CD4-positive, alpha-beta T cell treated with Interleukin-17A for 4 hours (primary cell): ENCODE measurements around the gene RAB40C.

ENCODE experiments used
- DNase-seq: peaks from one replicate; pipeline ENCODE4 v3.0.0-alpha.2; 2020; ENCODE audit warnings: mixed read lengths

The RAB40C gene

DNA sequence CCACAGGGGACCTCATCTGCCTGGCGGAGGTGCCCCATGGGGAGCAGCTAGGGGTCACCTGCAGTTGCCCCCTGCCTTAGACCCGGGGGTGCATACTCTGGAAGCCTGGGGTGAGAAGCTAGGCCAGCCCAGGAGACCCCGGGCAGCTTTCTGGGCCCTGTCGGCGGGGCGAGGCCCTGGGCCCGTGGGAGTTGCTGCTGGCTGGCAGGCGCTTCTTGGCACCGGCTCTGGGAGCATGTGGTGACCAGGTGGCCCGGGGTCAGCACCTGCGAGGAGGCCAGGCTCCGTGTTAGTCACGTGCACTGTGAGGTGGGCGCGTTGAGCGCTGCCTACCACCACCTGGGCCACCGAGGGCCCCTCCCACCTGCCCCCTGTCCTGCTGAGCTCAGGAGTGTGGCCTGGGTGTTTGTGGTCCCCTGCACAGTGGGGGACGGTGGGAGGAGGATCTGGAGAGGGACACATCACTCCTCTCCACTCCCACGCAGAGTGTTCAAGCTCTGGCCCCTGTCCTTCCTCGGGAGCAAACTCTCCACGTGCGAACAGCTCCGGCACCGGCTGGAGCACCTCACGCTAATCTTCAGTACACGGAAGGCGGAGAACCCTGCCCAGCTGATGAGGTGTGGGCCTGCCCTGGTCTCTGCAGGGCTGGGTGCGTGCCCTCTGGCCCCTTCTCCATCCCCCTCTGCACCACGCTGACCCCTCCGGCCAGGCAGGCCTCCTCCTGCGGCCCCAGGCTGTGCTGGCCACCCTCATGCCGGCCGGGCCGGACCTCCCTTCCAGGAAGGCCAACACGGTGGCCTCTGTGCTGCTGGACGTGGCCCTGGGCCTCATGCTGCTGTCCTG lies 14.3 kb upstream of the RAB40C start:
- DNase-seq, result no peak

DNA sequence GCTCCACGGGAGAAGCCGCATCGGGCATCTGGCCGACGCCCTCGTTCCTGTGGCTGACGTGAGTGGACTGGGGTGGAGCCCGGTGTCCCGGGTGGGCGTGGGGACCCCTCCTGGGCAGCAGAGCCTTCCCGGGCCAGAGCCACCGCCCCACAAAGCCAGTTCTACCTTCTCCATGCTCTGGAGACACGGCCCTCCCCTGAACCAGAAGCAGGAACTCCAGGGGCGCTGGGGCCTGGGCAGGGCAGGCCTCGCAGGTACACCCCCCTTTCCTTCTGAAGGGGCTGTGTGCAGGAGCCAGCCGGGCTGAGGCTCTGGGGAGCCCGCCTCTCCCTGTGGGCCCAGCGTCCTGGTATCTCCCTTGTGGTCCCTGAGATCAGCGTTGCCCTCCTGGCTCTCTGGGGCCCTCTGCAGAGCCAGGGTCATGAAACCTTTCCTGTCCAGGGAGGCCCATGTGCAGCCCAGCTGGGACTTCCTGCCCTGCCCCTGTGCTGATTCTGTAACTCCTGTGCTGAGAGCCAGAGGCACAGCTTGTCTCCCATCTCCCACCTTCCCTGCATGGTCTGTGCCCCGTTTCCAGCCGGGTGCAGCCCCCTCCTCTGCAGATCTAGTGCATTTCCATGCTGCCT lies 13.6 kb upstream of the RAB40C start:
- no peak for DNase-seq

DNA sequence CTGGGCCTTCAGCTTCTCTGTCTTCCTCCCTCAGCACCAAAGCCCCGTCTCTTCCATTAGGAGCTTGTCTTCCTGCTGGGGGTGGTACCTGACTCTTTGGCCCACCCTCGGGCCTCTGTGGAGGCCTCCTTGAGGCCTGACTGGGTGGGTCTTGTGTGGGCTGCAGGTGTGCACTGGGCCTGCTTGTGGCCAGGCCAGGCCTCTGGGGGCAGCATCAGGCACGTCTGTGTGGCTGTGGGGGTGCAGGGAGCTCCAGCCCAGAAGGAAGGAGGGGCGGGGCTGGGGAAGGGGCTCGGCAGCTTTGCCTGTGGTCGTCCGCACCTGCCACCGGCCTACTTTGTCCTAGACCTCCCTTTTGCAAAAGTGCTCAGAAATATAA lies 13.1 kb upstream of the RAB40C start:
- no peak for DNase-seq

DNA sequence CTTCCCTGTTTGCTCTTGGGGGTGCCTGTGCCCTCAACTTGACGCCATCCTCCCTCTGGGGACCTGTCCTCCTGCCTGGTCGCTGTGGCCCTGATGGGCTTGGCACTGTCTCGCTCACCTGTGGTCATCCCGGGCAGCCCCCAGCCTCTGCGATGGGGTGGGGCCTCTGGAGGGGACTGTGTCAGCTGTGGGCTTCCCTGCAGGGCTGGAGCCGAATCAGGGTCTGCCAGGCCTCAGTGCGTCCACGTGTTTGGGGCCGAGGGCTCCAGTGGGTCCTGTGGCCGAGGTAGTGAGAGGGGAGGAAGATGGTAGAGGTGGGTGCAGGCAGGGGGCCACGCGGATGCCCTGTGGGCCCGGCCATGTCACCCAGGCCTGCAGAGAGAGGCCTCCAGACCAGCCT lies 12.1 kb upstream of the RAB40C start:
- DNase-seq, result no peak

DNA sequence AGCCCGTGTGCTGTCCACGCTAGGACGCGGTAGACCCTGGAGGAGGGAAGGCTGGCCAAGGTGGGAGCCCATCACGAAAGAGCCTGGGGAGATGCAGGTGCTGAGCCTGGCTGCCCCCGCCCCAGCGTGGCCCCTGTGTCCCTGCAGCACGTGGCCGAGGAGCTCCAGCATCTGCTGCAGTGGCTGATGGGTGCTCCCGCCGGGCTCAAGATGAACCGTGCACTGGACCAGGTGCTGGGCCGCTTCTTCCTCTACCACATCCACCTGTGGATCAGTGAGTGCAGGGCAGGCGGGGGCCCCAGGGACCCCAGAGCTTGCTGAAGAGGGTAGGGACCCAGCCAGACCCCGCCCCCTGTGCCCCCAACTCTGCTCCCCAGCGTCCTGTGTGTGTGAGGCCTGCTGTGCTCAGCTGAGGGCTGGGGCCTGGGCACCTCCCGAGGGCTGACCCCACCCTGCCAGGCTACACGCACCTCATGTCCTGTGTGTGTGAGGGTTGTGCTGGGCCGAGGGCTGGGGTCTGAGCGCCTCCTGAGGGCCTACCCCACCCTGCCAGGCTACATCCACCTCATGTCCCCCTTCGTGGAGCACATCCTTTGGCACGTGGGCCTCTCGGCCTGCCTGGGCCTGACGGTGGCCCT lies 11.5 kb upstream of the RAB40C start:
- DNase-seq, result no peak

DNA sequence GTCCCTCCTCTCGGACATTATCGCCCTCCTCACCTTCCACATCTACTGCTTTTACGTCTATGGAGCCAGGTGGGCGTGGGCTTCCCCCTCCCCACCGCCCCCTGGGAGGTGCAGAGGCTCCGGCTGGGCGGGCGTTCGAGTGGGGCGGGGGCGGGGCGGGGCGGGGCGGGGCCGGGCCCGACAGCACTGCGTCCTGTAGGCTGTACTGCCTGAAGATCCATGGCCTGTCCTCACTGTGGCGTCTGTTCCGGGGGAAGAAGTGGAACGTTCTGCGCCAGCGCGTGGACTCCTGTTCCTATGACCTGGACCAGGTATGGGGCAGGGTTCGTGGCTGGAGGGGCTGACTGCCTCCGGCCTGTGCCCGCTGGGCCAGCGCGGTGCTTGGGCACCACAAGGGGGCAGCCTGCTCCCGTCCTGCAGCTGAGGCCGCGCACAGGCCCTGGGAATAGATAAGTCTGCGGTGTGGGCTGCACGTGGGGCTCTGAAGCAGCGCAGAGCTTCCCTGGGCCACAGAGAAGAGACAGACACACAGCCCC lies 10.9 kb upstream of the RAB40C start:
- peak; percentile 74 for DNase-seq

DNA sequence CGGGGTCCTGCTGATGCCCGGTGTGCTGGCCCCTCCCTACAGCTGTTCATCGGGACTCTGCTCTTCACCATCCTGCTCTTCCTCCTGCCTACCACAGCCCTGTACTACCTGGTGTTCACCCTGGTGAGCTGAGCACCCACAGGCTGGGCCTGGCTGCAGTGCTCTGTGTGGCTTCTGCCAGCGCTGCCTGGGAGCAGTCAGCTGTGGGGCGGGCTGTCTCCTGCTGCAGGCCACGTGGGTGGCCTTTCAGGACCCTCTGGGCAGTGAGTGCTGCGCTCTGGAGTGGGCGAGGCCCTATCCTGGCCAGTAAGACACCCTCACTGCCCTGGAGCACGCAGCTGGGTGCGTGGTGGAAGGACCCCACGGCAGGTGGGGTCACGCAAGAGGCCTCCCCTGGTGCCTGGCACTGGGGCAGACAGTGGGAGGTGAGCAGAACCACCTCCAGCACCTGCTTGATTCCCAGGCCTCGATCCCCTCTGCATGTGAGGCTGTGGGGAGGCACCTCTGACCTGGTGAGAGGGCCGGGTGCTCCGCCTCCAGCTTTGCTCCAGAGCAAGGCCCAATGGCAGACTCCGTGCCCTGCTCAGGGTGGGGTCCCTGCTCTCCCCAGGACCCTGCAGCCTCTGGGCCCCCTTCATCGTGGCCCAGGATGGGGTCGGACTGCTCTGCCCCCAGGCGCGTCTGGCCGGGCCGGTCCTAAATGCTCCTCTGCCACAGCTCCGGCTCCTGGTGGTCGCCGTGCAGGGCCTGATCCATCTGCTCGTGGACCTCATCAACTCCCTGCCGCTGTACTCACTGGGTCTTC lies 9.5 kb upstream of the RAB40C start:
- no peak for DNase-seq

DNA sequence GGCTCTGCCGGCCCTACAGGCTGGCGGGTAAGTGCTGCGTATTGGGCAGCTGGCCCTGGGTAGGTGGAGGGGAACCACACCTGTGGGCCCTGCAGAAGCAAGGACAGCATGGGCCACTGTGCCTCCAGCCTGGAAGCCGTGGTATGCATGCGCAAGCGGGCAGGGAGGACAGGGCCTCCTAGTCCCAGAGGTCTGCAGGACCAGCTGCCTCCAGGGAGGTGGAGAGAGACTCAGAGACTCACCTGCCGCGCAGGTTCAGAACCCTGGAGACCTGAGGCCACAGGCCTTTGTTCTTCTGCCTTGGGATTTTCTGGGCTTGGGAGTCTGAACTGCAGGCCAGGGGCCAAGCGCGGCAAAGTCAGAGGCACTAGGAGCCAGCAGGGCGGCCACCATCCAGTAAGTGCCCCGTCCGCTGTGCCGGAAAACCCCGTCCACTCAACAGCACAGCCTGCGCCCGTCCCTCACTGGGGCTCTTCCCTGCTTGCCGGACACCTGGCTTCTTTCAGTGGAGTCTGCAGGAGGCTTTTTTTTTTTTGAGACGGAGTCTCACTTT lies 8.8 kb upstream of the RAB40C start:
- no peak for DNase-seq

DNA sequence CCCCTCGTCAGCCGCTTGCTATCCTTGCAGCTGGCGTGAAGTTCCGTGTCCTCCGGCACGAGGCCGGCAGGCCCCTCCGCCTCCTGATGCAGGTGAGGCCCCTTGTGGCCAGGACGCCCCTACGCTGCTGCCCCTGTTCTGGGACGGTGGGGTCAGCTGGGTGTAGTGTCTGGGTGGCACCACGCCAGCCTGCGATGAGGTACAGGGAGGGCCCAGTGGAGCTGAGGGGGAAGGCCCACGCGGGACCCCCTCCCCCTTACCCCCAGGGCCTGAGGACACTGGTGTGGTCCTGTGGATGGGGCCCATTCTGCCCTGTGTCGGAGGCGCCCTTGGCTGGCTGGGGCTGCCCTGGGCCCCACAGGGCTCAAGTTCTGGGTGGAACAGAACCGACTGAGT lies 7.7 kb upstream of the RAB40C start:
- DNase-seq, result no peak

DNA sequence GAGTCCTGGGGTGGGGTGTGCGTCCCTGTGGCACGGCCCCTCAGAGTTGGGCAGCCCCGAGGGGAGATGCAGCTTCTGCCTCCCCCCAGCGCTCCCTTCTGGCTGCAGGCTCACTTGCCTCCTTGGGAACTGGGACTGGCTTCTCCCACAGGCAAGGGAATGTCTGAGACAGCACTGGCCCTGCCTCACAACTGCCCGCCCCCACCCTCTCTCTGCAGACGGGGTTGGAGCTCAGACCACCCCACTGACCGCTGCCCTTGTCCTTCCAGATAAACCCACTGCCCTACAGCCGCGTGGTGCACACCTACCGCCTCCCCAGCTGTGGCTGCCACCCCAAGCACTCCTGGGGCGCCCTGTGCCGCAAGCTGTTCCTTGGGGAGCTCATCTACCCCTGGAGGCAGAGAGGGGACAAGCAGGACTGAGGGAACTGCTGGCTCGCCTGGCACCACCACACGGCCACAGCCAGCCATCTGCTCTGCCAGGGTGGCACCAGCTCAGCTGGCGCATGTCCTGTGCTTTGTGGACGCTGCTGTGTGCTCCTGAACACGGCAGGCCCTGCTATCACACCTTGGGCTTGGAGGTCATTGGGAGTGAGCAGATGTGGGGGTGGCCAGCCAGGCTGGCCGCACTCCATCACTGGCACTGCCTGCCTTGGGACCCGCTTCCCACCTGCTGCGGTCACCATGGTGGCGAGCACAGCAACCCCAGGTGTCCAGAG lies 7.1 kb upstream of the RAB40C start:
- DNase-seq, result no peak

DNA sequence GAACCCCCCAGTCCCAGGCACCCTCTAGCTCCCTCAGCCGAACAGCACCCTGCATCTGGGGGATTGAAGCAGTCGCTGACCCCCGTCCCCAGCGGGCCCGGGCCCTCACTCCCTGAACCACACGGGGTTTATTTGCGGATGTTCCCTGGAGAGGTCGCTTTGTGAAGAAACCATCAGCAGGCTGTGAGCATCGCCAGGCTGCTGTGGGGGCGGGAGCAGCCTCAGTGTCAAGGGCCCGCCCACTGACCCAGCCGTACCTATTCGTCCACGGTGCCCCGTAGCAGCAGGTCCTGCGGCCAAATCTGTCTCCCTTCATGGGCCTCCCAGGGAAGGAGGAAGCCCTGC lies 6.4 kb upstream of the RAB40C start:
- no peak for DNase-seq

DNA sequence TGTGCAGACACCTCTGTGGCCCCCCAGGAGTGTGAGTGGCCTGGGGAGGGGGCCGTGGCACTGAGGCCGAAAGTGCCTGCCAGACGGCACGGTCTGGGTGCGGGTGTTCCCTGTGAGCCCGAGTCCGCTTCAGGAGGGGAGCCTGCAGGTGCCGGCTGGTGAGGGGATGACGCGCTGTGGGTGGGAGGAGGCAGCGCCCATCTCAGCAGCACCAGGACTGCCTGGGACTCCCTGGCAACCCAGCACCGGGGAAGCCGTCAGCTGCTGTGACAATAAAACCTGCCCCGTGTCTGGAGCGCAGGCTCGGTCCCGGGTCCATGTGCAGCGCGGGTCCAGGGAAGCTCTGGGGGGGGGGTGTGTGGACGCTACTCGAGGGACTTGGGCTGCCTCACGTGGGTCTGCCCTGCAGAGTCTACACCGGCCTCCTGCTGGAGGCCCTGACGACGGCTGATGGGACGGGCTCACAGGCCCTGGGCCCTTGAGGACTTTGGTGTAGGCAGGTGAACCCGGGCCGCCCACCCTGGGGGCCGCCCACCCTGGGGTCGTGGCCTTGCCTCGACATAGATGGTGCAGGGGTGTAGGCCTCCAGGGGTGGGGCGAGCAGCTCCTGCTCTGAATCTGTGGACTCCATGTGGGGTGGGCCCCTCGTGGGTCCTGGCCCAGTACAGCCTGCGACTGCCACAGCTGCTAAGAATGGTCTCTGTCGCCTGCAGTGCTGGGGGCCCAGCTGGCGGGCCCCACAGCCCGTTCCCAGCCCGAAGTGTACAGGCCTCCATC lies 5.9 kb upstream of the RAB40C start:
- DNase-seq, result no peak

DNA sequence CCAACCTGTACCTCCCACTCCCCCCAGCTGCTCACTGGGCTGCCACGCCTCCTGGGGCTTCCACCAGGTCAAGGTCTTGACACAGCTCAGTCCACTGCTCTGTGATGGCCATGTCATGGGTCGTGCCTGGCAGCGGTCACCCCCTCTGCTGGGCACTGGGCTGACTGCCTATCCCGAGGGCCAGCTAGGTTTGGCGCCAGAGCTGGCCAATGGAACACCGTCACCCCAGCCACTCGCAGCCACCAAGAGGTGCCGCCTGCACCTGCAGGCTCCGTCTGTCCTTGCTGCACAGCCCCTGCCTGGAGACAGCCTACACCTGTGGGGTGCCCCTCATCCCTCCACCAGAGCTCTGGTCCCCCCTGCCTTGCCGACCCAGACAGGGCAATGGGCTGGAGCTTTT lies 4.5 kb upstream of the RAB40C start:
- no peak for DNase-seq

DNA sequence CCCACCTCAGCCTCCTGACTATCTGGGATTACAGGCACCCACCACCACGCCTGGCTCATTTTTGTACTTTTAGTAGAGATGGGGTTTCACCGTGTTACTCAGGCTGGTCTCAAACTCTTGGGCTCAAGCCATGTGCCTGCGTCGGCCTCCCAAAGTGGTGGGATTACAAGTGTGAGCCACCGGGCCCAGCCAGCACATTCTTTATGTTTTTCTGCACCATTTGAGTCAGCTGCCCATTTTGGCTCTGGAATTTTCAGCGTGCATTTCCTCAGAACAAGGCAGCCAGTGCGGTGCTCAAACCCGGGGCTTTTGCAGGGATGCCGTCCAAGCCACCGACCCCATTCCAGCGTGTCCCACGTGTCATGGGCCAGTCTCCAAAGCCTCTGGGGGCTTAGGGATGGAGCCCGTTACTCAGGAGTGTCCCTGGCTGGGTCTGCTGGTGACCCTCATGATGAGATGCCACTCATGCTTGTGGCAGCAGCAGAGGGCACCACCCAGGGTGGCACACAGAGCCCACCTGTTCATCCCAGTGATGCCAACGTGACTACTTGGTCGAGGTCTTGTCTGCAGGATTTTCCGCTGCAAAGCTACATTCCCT lies 3.7 kb upstream of the RAB40C start:
- no peak for DNase-seq

DNA sequence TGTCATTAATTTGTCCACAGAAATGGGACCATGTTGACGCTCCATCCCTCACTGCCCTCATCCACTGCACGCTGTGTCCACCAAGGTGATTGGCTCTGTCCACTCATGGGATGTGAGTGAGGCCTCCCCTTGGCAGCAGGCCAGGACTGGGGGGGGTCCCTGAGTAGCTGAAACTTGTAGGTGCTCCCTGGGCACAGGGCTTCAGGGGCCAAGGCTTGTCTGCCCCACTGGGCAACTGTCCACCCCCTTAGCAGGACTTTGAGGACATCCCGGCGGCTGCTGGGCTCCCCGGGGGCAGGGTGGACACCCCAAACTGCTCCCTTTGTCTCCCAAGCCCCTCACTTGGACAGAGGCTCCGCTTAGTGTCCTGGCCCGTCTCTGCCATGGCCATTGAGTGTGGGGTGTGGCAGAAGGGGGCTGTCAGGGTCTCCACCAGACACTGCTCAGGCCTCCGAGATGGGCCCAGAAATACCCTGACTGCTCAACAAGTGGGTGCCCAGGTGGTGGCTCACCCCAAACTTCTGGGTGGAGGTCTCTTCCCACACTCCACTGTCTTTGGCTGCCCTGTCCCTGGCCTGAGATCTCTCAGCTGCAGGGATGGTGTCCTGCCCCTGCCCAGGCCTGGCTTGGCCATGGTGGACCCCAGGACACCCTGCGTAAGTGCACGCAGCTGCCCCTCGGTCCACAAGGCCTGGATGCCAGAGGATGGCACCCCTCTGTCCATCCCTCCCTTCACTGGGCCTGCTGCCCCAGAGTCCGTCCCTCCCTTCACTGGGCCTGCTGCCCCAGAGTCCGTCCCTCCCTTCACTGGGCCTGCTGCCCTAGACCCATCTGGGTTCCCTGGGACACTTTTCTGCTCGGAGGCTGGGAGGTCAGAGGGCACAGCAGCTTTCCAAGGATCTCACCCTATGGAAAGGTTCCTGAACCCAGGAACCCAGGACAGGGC lies 2.9 kb upstream of the RAB40C start:
- no peak for DNase-seq

DNA sequence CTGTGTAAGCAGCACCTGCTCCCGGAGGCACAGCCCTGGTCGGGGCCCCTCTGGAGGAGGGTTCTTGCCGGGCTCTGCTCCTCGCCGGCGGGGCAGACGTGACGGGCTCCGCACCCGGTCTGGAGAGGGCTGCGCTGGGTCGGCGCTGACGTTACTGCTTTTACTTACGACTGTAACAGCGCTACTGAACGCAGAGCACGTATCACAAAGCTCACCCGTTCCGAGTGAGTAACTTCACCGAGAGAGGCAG lies 1.3 kb upstream of the RAB40C start:
- DNase-seq, result peak; percentile 64

DNA sequence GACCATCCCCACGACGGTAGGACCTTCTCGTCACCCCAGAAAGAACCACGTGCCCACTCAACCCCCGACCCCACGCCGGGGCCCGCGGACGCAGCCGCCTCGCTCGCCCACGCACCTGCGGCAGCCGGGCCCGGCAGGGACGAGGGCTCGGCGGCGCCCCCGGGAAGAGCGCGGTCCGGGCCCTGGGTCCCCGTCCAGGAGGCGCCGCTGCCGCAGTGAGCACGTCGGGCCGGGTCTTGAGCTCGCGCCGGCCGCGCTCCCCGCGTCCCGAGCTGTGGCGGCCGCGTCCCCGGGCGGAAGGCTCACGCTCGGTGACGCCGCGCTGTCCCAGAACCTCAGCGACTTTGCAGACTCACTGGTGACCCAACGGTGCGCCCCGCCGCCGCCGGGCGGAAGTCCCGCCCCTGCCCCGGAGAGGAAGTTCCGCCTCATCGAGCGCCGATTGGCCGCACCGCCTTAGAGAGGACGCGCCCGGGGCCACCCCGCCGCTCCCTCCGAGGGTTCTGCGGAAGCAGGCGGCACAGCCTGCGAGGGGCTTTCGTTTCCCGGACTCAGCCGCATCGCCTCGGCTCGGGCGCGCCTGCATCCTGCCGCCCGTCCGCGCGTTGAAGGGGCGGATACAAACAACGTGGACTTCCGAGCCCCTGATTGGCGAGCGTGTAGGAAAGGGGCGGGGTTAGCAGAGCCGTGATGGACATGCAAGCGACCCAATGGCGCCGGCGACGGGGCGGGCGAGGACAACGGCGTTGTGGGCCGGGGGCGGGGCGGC lies 793 bp upstream of the RAB40C start:
- DNase-seq, result peak; percentile 98

DNA sequence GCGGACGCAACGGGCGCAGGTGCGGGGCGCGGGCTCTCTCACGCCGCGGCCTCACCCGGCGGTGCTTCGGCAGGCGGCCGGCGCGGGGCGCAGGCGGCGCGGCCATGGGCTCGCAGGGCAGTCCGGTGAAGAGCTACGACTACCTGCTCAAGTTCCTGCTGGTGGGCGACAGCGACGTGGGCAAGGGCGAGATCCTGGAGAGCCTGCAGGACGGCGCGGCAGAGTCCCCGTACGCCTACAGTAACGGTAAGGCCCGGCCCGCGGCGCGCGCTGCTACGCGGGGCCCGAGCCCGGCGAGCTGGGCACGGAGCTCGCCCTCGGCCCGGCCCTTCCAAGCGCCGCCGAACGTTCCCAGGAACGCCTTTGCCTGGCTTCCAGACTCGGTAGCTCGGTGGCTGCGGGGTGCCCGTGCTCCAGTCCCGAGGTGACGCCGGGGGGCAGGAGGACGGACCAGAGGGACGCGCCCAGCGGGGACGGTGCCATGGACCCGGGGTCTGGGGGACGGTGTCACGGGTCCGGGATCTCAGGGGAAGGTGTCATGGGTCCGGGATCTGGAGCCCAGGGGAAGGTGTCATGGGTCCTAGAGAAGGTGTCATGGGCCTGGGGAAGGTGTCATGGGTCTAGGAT lies 435 bp downstream of the RAB40C start:
- no peak for DNase-seq

DNA sequence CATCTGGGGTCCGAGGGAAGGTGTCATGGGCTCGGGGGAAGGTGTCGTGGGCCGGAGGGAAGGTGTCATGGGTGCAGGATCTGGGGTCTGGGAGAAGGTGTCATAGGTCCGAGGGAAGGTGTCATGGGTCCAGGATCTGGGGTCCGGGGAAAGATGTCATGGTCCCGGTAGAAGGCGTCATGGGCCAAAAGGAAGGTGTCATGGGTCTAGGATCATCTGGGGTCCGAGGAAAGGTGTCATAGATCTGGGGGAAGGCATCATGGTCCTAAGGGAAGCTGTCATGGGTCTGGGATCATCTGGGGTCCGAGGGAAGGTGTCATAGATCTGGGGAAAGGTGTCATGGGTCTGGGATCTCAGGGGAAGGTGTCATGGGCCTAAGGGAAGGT lies 942 bp downstream of the RAB40C start:
- DNase-seq, result no peak
